MM.1S (cell line): ENCODE measurements around the gene CNTLN.

Experiments used
- CTCF ChIP-seq: fragments of 300-600 bp; sonication (generic); IDR thresholded peaks from 2 replicates; pipeline ENCODE4 v1.5.1; 2016; ENCODE audit warnings: antibody characterized with exemption, low read length, mixed read lengths
- EZH2phosphoT487 ChIP-seq: fragments of 300-600 bp; sonication (generic); IDR thresholded peaks from 2 replicates; pipeline ENCODE4 v1.6.1; 2018; ENCODE audit warnings: antibody characterized with exemption, low read length

GRCh38 chr9:17191082-17191481, 56.2 kb downstream of the CNTLN start:
- TF ChIP-seq CTCF (no peak), EZH2phosphoT487 (no peak)
